ENCODE results near the gene FANCL.
"Not testable (repeated sequence)": the region's sequence is repeated elsewhere in the genome, so short reads cannot be mapped to it uniquely, and the experiment has no call there.

The FANCL gene

GRCh38 chr2:58204195-58204959, 36.7 kb downstream of the FANCL start:
- peak; percentile 68 for DNase-seq

GRCh38 chr2:58203018-58203417, 38.1 kb downstream of the FANCL start:
- DNase-seq = no peak

GRCh38 chr2:58202404-58202803, 38.7 kb downstream of the FANCL start:
- DNase-seq = no peak

GRCh38 chr2:58197894-58198293, 43.2 kb downstream of the FANCL start:
- no peak for DNase-seq

- DNase-seq = no peak
These were observed 45.5 kb downstream of the FANCL start for GRCh38 chr2:58195662-58196061.

GRCh38 chr2:58194458-58194857, 46.7 kb downstream of the FANCL start:
- no peak for DNase-seq

- DNase-seq = not testable (repeated sequence)
These were observed 54.1 kb downstream of the FANCL start for GRCh38 chr2:58187022-58187421.

GRCh38 chr2:58186501-58186900, 54.6 kb downstream of the FANCL start:
- no peak for DNase-seq

- no peak for DNase-seq
These were observed 58.6 kb downstream of the FANCL start for GRCh38 chr2:58182527-58182926.

GRCh38 chr2:58180635-58181034, 60.5 kb downstream of the FANCL start:
- no peak for DNase-seq

- not testable (repeated sequence) for DNase-seq
These were observed 61.0 kb downstream of the FANCL start for GRCh38 chr2:58180175-58180574.

- not testable (repeated sequence) for DNase-seq
These were observed 63.9 kb downstream of the FANCL start for GRCh38 chr2:58177187-58177586.

- DNase-seq = not testable (repeated sequence)
These were observed 69.3 kb downstream of the FANCL start for GRCh38 chr2:58171831-58172230.

GRCh38 chr2:58170334-58170933, 70.7 kb downstream of the FANCL start:
- not testable (repeated sequence) for DNase-seq

GRCh38 chr2:58169845-58170244, 71.3 kb downstream of the FANCL start:
- not testable (repeated sequence) for DNase-seq

GRCh38 chr2:58168130-58168529, 73.0 kb downstream of the FANCL start:
- not testable (repeated sequence) for DNase-seq

GRCh38 chr2:58163913-58164312, 77.2 kb downstream of the FANCL start:
- DNase-seq = no peak

- DNase-seq = no peak
These were observed 82.6 kb downstream of the FANCL start for GRCh38 chr2:58158481-58158880.

- no peak for DNase-seq
These were observed 83.4 kb downstream of the FANCL start for GRCh38 chr2:58157754-58158153.

GRCh38 chr2:58156780-58157179, 84.3 kb downstream of the FANCL start:
- no peak for DNase-seq

GRCh38 chr2:58155160-58155778, 85.9 kb downstream of the FANCL start:
- DNase-seq = peak; percentile 85

- no peak for DNase-seq
These were observed 94.4 kb downstream of the FANCL start for GRCh38 chr2:58146707-58147106.

GRCh38 chr2:58145769-58146168, 95.4 kb downstream of the FANCL start:
- DNase-seq = not testable (repeated sequence)

- no peak for DNase-seq
These were observed 100.5 kb downstream of the FANCL start for GRCh38 chr2:58140508-58141072.

All from NCI-H510A treated with DMSO at 0.1 percent for 48 hours (cell line).